Measurements from ENCODE around the gene RFX8.

The RFX8 gene

DNA sequence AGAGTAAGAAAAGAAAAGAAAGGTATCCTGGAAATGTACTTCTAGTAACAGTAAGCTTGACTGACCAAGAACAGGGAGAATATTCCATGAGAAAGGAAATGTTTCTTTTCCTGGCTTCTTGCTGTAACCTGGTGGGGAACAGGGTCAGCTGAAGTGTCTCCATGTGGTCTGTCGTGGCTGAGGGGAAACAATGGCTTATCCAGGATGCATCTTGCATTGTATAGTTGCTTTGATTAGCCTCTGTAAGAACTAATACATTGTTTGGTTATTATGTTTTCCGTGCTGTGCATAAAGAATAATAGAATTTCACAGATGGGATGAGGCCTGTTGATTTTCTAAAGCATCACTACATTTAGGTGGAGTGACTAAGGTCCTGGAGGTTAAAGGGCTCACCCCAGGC, 92.5 kb downstream of the RFX8 start:
- Histone ChIP-seq H3K9me3 (ENCODE audit: insufficient read depth, low read length) (no peaks in the 10 kb centered on the region), H3K27ac (ENCODE audit: low read depth, low read length) (no peak overlapping the region), H3K9me2 (replicated peaks; ENCODE audit: insufficient read depth, low read length) (no peaks in the 10 kb centered on the region), H4K20me1 (ENCODE audit: low read depth, low read length) (no peaks in the 10 kb centered on the region), H3F3A (ENCODE audit: insufficient read depth) (no peaks in the 10 kb centered on the region), H3K36me3 (ENCODE audit: low read length) (no peaks in the 10 kb centered on the region), H3K4me3 (ENCODE audit: insufficient read depth, low read length, poor library complexity, severe bottlenecking) (no peak overlapping the region), H2AFZ (ENCODE audit: low read depth, low read length, severe bottlenecking) (no peak overlapping the region), H3K4me2 (ENCODE audit: low read depth, low read length, poor library complexity, severe bottlenecking) (no peak overlapping the region), H3K9ac (ENCODE audit: low read length) (no peak overlapping the region), H3K27me3 (ENCODE audit: low read length) (no peaks in the 10 kb centered on the region), H3K79me2 (ENCODE audit: insufficient read depth, low read length) (no peaks in the 10 kb centered on the region)
- no peak for TF ChIP-seq EZH2phosphoT487 (conservative IDR thresholded peaks at IDR 0.05; ENCODE audit: low read length)
- TF ChIP-seq, protein P1, sequence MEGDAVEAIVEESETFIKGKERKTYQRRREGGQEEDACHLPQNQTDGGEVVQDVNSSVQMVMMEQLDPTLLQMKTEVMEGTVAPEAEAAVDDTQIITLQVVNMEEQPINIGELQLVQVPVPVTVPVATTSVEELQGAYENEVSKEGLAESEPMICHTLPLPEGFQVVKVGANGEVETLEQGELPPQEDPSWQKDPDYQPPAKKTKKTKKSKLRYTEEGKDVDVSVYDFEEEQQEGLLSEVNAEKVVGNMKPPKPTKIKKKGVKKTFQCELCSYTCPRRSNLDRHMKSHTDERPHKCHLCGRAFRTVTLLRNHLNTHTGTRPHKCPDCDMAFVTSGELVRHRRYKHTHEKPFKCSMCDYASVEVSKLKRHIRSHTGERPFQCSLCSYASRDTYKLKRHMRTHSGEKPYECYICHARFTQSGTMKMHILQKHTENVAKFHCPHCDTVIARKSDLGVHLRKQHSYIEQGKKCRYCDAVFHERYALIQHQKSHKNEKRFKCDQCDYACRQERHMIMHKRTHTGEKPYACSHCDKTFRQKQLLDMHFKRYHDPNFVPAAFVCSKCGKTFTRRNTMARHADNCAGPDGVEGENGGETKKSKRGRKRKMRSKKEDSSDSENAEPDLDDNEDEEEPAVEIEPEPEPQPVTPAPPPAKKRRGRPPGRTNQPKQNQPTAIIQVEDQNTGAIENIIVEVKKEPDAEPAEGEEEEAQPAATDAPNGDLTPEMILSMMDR (IDR thresholded peaks at IDR 0.05; ENCODE audit: insufficient read depth, low read length, poor library complexity, severe bottlenecking), result no peak

DNA sequence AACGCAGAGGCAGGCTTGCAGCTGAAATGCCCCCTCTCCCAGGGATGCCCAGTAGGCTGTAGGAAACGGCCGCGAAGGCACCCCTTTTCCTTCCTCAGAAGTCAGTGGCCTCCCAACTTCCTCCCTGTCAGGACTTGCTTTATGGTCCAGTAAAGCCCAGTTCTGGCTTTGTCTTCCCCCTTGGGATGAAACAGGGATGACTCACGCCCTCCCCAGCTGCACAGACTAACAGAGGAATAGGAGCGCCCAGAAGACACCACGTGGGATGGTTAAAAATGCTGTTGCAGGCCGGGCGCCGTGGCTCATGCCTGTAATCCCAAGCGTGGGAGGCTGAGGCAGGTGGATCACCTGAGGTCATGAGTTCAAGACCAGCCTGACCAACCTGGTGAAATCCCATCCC, 94.5 kb downstream of the RFX8 start:
- Histone ChIP-seq H3K9me2 (replicated peaks; ENCODE audit: insufficient read depth, low read length) (no peaks in the 10 kb centered on the region), H3K27me3 (ENCODE audit: low read length) (no peaks in the 10 kb centered on the region), H2AFZ (ENCODE audit: low read depth, low read length, severe bottlenecking) (no peak overlapping the region), H3K9ac (ENCODE audit: low read length) (no peak overlapping the region), H3F3A (ENCODE audit: insufficient read depth) (no peaks in the 10 kb centered on the region), H3K9me3 (ENCODE audit: insufficient read depth, low read length) (no peaks in the 10 kb centered on the region), H3K4me2 (ENCODE audit: low read depth, low read length, poor library complexity, severe bottlenecking) (no peak overlapping the region), H3K36me3 (ENCODE audit: low read length) (no peaks in the 10 kb centered on the region), H3K79me2 (ENCODE audit: insufficient read depth, low read length) (no peaks in the 10 kb centered on the region), H3K4me3 (ENCODE audit: insufficient read depth, low read length, poor library complexity, severe bottlenecking) (no peak overlapping the region), H3K27ac (ENCODE audit: low read depth, low read length) (no peak overlapping the region), H4K20me1 (ENCODE audit: low read depth, low read length) (no peaks in the 10 kb centered on the region)
- TF ChIP-seq, protein P1 (IDR thresholded peaks at IDR 0.05; ENCODE audit: insufficient read depth, low read length, poor library complexity, severe bottlenecking), result no peak
- no peak for TF ChIP-seq EZH2phosphoT487 (conservative IDR thresholded peaks at IDR 0.05; ENCODE audit: low read length)

DNA sequence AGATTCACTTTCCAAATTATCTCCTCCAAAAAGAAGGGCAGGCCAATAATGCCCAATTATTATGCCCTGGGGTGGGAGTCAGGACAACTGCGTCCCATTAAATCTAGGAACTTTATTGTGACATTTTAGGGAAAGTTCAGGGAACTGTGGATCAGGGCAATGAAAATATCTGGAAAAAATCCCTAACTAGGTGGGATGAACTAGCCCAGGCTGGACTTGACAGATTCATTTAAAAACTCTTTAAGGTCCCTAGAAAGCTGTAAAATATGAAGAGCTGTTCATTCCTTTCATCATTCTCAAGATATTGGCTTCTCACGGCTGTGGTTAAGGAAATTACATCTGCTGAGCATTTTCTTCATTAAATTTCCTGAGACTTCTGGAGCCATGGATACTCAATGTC, 95.8 kb downstream of the RFX8 start:
- Histone ChIP-seq H3F3A (ENCODE audit: insufficient read depth) (no peaks in the 10 kb centered on the region), H3K9me3 (ENCODE audit: insufficient read depth, low read length) (no peaks in the 10 kb centered on the region)
- no peak for TF ChIP-seq EZH2phosphoT487 (conservative IDR thresholded peaks at IDR 0.05; ENCODE audit: low read length)
- TF ChIP-seq, protein P1 (IDR thresholded peaks at IDR 0.05; ENCODE audit: insufficient read depth, low read length, poor library complexity, severe bottlenecking), result no peak

More for the DNA sequence above, 95.8 kb downstream of the RFX8 start:
- Histone ChIP-seq H3K9ac (ENCODE audit: low read length) (no peak overlapping the region), H3K36me3 (ENCODE audit: low read length) (no peaks in the 10 kb centered on the region), H3K4me2 (ENCODE audit: low read depth, low read length, poor library complexity, severe bottlenecking) (no peak overlapping the region), H4K20me1 (ENCODE audit: low read depth, low read length) (no peaks in the 10 kb centered on the region), H3K9me2 (replicated peaks; ENCODE audit: insufficient read depth, low read length) (no peaks in the 10 kb centered on the region), H3K4me3 (ENCODE audit: insufficient read depth, low read length, poor library complexity, severe bottlenecking) (no peak overlapping the region), H2AFZ (ENCODE audit: low read depth, low read length, severe bottlenecking) (no peak overlapping the region), H3K79me2 (ENCODE audit: insufficient read depth, low read length) (no peaks in the 10 kb centered on the region), H3K27me3 (ENCODE audit: low read length) (no peaks in the 10 kb centered on the region), H3K27ac (ENCODE audit: low read depth, low read length) (no peak overlapping the region)

Data from SU-DHL-6 (cell line).